Stomach (tissue), 4 donors: ENCODE results near the gene PRR23E.

Experiments used
- POLR2A ChIP-seq, 4 donors: fragments of 450-650 bp; IDR thresholded peaks; one replicate each; pipeline ENCODE4 v1.6.1; 2016; ENCODE audit warnings: antibody characterized with exemption in 4 of 4, control low read depth in 2 of 4, mild to moderate bottlenecking in 1 of 4, moderate library complexity in 1 of 4
- POLR2AphosphoS5 ChIP-seq, 3 donors: sonication (generic); formaldehyde crosslinking; IDR thresholded peaks; one replicate each; pipeline ENCODE4 v1.6.1; 2016; ENCODE audit warnings: antibody characterized with exemption in 3 of 3
- TF ChIP-seq, protein P1 (sequence below), 7 experiments: fragments of 450-650 bp in 4 of 7; fragments of 200-600 bp in 3 of 7; sonication (generic) in 3 of 7; IDR thresholded peaks; one replicate each; pipeline ENCODE4 v1.5.1; 2016 to 2019; ENCODE audit warnings: antibody characterized with exemption in 7 of 7, control low read depth in 2 of 7, mild to moderate bottlenecking in 1 of 7

DNA sequence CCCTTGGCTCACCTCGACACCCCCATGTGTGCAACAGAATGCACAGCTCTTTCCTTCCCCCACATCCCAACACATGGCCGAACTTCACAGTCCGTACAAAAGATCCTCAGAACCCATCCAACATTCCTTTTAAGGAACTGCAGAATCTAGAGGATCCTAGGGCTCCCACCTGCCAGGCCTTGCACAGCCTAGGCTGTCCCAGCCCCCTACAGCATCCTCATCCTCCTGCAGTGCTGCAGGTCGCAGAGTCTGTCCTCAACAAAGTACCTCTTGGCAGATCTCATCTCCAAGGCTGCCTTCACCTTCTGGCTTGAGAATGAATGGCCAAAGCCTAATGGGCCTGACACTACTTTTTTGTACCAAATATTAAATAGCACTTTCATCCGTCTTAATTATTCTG lies 19.8 kb downstream of the PRR23E start:
- TF ChIP-seq, protein P1, sequence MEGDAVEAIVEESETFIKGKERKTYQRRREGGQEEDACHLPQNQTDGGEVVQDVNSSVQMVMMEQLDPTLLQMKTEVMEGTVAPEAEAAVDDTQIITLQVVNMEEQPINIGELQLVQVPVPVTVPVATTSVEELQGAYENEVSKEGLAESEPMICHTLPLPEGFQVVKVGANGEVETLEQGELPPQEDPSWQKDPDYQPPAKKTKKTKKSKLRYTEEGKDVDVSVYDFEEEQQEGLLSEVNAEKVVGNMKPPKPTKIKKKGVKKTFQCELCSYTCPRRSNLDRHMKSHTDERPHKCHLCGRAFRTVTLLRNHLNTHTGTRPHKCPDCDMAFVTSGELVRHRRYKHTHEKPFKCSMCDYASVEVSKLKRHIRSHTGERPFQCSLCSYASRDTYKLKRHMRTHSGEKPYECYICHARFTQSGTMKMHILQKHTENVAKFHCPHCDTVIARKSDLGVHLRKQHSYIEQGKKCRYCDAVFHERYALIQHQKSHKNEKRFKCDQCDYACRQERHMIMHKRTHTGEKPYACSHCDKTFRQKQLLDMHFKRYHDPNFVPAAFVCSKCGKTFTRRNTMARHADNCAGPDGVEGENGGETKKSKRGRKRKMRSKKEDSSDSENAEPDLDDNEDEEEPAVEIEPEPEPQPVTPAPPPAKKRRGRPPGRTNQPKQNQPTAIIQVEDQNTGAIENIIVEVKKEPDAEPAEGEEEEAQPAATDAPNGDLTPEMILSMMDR (IDR thresholded peaks at IDR 0.05): no peak
- TF ChIP-seq POLR2A (IDR thresholded peaks at IDR 0.05) (no peak), POLR2AphosphoS5 (IDR thresholded peaks at IDR 0.05) (no peak)
